HEK293 (cell line): ENCODE results near the gene COMP.

Experiments
- CTCF ChIA-PET: fragments of 350-600 bp; formaldehyde crosslinking; extraction: SDS; loops from one replicate; lab custom pipeline; 2021; ENCODE audit warnings: antibody characterized with exemption; lab: Yijun Ruan, JAX
- POLR2A ChIA-PET: fragments of 300-600 bp; formaldehyde crosslinking; extraction: SDS; loops from one replicate; lab custom pipeline; 2020; ENCODE audit warnings: antibody characterized with exemption, inconsistent platforms; lab: Yijun Ruan, JAX
- H3K27ac ChIP-seq: fragments of 200-500 bp; sonication (Bioruptor generic); 2 replicates; pipeline ENCODE4 v1.5.1; 2014; ENCODE audit warnings: low read depth, low read length, control low read depth, inconsistent platforms; ENCODE audit errors: extremely low read depth
- H3K36me3 ChIP-seq, 2 experiments: fragments of 200-500 bp in 1 of 2; sonication (Bioruptor generic) in 1 of 2; 1 replicate in 1 of 2; 2 replicates in 1 of 2; pipeline ENCODE4 v1.5.1; 2014 to 2017; ENCODE audit warnings: inconsistent platforms in 2 of 2, low read length in 2 of 2; ENCODE audit not compliant: control insufficient read depth in 2 of 2, insufficient read depth in 1 of 2
- H3K4me1 ChIP-seq: fragments of 200-500 bp; sonication (Bioruptor generic); 2 replicates; pipeline ENCODE4 v1.5.1; 2014; ENCODE audit warnings: mild to moderate bottlenecking, low read length, inconsistent platforms; ENCODE audit not compliant: control insufficient read depth, insufficient read depth
- H3K4me3 ChIP-seq: 2 replicates; pipeline ENCODE4 v1.5.1; 2011; ENCODE audit warnings: low read depth, mild to moderate bottlenecking, control low read depth, low read length, moderate library complexity
- H3K9me3 ChIP-seq: fragments of 200-500 bp; sonication (Bioruptor generic); 2 replicates; pipeline ENCODE4 v1.5.1; 2014; ENCODE audit warnings: low read depth, low read length, inconsistent platforms; ENCODE audit not compliant: control insufficient read depth, insufficient read depth
- GLIS1 ChIP-seq: fragments of 450-650 bp; formaldehyde crosslinking; IDR thresholded peaks from 2 replicates; pipeline ENCODE4 v1.5.1; 2016; ENCODE audit warnings: missing biosample characterization, missing genetic modification characterization
- KLF7 ChIP-seq: fragments of 450-650 bp; formaldehyde crosslinking; IDR thresholded peaks from 2 replicates; pipeline ENCODE4 v1.5.1; 2016; ENCODE audit warnings: missing biosample characterization, missing genetic modification characterization, borderline replicate concordance
- ZNF133 ChIP-seq: fragments of 450-650 bp; formaldehyde crosslinking; IDR thresholded peaks from 2 replicates; pipeline ENCODE4 v1.5.1; 2016; ENCODE audit warnings: missing biosample characterization, missing genetic modification characterization
- ZNF175 ChIP-seq: fragments of 450-650 bp; formaldehyde crosslinking; IDR thresholded peaks from 2 replicates; pipeline ENCODE4 v1.5.1; 2016; ENCODE audit warnings: missing biosample characterization, missing genetic modification characterization
- ZNF221 ChIP-seq: fragments of 450-650 bp; formaldehyde crosslinking; IDR thresholded peaks from 2 replicates; pipeline ENCODE4 v1.5.1; 2017; ENCODE audit warnings: missing biosample characterization, missing genetic modification characterization, borderline replicate concordance
- ZNF394 ChIP-seq: fragments of 450-650 bp; formaldehyde crosslinking; IDR thresholded peaks from 2 replicates; pipeline ENCODE4 v1.5.1; 2016; ENCODE audit warnings: missing biosample characterization, missing genetic modification characterization, mild to moderate bottlenecking, moderate library complexity, borderline replicate concordance
- ZNF555 ChIP-seq: fragments of 450-650 bp; formaldehyde crosslinking; conservative IDR thresholded peaks from 2 replicates; pipeline ENCODE4 v1.5.1; 2017; ENCODE audit warnings: missing biosample characterization, mild to moderate bottlenecking, missing genetic modification characterization, inconsistent platforms
- ZNF621 ChIP-seq: fragments of 450-650 bp; formaldehyde crosslinking; IDR thresholded peaks from 2 replicates; pipeline ENCODE4 v1.5.1; 2017; ENCODE audit warnings: missing biosample characterization, missing genetic modification characterization
- ZNF626 ChIP-seq: fragments of 450-650 bp; sonication (Bioruptor Pico); formaldehyde crosslinking; IDR thresholded peaks from 2 replicates; pipeline ENCODE4 v1.5.1; 2018; ENCODE audit warnings: missing biosample characterization, missing genetic modification characterization, inconsistent platforms
- ZNF629 ChIP-seq: fragments of 450-650 bp; formaldehyde crosslinking; IDR thresholded peaks from 2 replicates; pipeline ENCODE4 v1.5.1; 2017; ENCODE audit warnings: missing biosample characterization, missing genetic modification characterization
- ZNF768 ChIP-seq: fragments of 450-650 bp; formaldehyde crosslinking; IDR thresholded peaks from 2 replicates; pipeline ENCODE4 v1.5.1; 2018; ENCODE audit warnings: missing biosample characterization, mild to moderate bottlenecking, missing genetic modification characterization
- ZSCAN16 ChIP-seq: fragments of 450-650 bp; formaldehyde crosslinking; IDR thresholded peaks from 2 replicates; pipeline ENCODE4 v1.5.1; 2016; ENCODE audit warnings: missing biosample characterization, missing genetic modification characterization
- TF ChIP-seq, protein P1 (sequence below): fragments of 450-650 bp; formaldehyde crosslinking; IDR thresholded peaks from 2 replicates; pipeline ENCODE4 v1.5.1; 2016; ENCODE audit warnings: missing biosample characterization, missing genetic modification characterization
- TF ChIP-seq, protein P2 (sequence below): fragments of 450-650 bp; formaldehyde crosslinking; IDR thresholded peaks from 2 replicates; pipeline ENCODE4 v1.5.1; 2016; ENCODE audit warnings: missing biosample characterization, missing genetic modification characterization
- TF ChIP-seq, protein P3 (sequence below): fragments of 450-650 bp; formaldehyde crosslinking; IDR thresholded peaks from 2 replicates; pipeline ENCODE4 v1.5.1; 2016; ENCODE audit warnings: missing biosample characterization, missing genetic modification characterization, borderline replicate concordance

COMP gene

DNA sequence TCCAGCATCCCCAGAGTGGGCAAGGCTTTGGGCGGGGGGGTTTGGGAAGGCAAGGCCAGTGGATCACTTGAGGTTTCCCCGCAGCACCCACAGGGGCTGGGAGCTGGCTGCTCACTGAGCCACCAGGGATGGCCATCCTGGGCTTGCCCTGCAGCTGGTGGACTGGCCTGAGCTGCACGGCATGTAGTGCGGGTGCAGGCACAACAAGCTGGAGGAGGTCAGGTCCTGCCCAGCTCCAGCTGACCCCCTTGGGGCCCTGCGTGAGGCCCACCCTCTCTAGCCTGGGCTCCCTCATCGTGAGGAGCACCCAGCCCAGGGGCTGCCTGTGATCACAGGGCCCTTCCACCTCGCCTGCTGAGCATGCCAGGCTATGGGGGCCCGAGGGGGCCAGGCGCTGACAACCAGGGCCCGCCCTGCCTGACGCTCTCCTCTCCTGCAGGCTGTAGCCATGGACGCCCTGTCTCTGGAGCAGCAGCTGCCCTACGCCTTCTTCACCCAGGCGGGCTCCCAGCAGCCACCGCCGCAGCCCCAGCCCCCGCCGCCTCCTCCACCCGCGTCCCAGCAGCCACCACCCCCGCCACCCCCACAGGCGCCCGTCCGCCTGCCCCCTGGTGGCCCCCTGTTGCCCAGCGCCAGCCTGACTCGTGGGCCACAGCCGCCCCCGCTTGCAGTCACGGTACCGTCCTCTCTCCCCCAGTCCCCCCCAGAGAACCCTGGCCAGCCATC, 22.9 kb downstream of the COMP start:
- ChIA-PET CTCF (no interaction called here), POLR2A (interaction anchor here (0.5 kb wide), 1 partner anchor 28 kb away, joined by 6 read pairs; no protein-coding TSS in a partner anchor)
- Histone ChIP-seq H3K4me3 (no peak overlapping the region), H3K36me3 (no peaks in the 10 kb centered on the region; a peak in 1 of 3 replicates), H3K9me3 (no peaks in the 10 kb centered on the region), H3K4me1 (no peaks in the 10 kb centered on the region), H3K27ac (no peak overlapping the region)
- TF ChIP-seq ZNF555 (tag by site-specific recombination): no peak
- no peak for TF ChIP-seq ZNF221 (tag by site-specific recombination)
- TF ChIP-seq ZNF175 (tag by site-specific recombination): no peak
- TF ChIP-seq ZNF629 (tag by site-specific recombination): no peak
- TF ChIP-seq, protein P1, sequence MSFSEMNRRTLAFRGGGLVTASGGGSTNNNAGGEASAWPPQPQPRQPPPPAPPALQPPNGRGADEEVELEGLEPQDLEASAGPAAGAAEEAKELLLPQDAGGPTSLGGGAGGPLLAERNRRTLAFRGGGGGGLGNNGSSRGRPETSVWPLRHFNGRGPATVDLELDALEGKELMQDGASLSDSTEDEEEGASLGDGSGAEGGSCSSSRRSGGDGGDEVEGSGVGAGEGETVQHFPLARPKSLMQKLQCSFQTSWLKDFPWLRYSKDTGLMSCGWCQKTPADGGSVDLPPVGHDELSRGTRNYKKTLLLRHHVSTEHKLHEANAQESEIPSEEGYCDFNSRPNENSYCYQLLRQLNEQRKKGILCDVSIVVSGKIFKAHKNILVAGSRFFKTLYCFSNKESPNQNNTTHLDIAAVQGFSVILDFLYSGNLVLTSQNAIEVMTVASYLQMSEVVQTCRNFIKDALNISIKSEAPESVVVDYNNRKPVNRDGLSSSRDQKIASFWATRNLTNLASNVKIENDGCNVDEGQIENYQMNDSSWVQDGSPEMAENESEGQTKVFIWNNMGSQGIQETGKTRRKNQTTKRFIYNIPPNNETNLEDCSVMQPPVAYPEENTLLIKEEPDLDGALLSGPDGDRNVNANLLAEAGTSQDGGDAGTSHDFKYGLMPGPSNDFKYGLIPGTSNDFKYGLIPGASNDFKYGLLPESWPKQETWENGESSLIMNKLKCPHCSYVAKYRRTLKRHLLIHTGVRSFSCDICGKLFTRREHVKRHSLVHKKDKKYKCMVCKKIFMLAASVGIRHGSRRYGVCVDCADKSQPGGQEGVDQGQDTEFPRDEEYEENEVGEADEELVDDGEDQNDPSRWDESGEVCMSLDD (tag by site-specific recombination): no peak
- TF ChIP-seq ZSCAN16: no peak
- no peak for TF ChIP-seq ZNF394
- TF ChIP-seq, protein P2, sequence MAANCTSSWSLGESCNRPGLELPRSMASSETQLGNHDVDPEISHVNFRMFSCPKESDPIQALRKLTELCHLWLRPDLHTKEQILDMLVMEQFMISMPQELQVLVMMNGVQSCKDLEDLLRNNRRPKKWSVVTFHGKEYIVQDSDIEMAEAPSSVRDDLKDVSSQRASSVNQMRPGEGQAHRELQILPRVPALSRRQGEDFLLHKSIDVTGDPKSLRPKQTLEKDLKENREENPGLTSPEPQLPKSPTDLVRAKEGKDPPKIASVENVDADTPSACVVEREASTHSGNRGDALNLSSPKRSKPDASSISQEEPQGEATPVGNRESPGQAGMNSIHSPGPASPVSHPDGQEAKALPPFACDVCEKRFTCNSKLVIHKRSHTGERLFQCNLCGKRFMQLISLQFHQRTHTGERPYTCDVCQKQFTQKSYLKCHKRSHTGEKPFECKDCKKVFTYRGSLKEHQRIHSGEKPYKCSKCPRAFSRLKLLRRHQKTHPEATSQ (tag by site-specific recombination): no peak
- TF ChIP-seq ZNF626 (tag by site-specific recombination): no peak
- no peak for TF ChIP-seq ZNF621 (tag by site-specific recombination)

DNA sequence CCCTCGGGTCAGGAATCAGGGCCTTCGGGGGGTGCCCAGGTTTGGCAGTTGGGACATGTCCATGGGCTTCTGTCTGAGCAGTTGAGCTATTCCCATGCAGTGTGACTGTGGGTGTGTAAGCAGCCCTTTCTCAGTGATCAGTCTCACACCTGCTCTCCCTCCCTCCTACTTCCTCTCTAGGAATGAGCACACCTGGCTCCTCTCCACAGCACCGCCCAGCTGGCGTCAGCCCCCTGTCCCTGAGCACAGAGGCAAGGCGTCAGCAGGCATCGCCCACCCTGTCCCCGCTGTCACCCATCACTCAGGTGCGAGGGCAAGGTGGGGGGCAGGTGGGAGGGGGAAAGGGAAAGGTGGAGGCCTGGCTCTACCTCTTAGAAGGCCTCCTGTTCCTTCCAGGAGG, 25.9 kb downstream of the COMP start:
- peaks cover 5% of the 10 kb centered on the region; the same call in 1 of the 2 replicates for H3K4me1 ChIP-seq

DNA sequence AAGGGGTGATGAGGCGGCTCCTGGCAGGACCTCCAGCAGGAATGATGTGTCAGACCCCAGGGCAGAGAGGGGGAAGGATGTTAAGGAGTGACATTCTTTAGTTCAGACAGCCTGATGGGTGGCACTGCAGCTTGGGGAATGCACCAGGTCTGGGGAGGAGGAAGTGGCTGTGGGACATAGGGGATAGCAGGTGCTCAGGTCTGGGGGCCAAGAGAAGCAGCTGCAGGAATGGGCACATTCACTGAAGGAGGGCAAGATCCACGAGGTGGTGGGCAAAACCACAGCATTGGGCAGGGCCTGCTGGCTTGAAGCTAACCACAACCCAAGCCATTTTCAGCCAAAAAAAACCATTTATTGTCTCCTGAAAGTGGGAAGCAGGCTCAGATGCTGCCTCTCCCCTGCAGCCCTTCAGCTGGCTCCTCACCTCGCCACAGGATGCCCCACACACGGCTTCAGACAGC, 26.5 kb downstream of the COMP start:
- CTCF ChIA-PET: no interaction called here
- POLR2A ChIA-PET: interaction anchor here (0.6 kb wide), 1 partner anchor 111 kb away, joined by 3 read pairs; no protein-coding TSS in a partner anchor
- peaks cover 5% of the 10 kb centered on the region; the same call in 1 of the 2 replicates for H3K4me1 ChIP-seq
- H3K36me3 ChIP-seq: no peaks in the 10 kb centered on the region; a peak in 1 of 3 replicates
- H3K4me3 ChIP-seq: no peak overlapping the region
- no peaks in the 10 kb centered on the region for H3K9me3 ChIP-seq
- no peak for TF ChIP-seq GLIS1
- TF ChIP-seq KLF7 (tag by site-specific recombination): no peak
- TF ChIP-seq ZNF133 (tag by site-specific recombination): no peak
- TF ChIP-seq ZNF768 (tag by site-specific recombination): no peak
- TF ChIP-seq, all 188 proteins: peak for 0
- H3K27ac ChIP-seq: no peak overlapping the region

More for the DNA sequence above, 25.9 kb downstream of the COMP start:
- TF ChIP-seq, protein P3, sequence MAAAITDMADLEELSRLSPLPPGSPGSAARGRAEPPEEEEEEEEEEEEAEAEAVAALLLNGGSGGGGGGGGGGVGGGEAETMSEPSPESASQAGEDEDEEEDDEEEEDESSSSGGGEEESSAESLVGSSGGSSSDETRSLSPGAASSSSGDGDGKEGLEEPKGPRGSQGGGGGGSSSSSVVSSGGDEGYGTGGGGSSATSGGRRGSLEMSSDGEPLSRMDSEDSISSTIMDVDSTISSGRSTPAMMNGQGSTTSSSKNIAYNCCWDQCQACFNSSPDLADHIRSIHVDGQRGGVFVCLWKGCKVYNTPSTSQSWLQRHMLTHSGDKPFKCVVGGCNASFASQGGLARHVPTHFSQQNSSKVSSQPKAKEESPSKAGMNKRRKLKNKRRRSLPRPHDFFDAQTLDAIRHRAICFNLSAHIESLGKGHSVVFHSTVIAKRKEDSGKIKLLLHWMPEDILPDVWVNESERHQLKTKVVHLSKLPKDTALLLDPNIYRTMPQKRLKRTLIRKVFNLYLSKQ (tag by site-specific recombination): no peak
- H3K4me3 ChIP-seq: no peak overlapping the region
- CTCF ChIA-PET: interaction anchor here (0.6 to 0.7 kb wide), 2 partner anchors 63 to 102 kb away, joined by 3 read pairs; no protein-coding TSS in a partner anchor
- POLR2A ChIA-PET: no interaction called here
- no peaks in the 10 kb centered on the region for H3K9me3 ChIP-seq
- no peak overlapping the region for H3K27ac ChIP-seq
- H3K36me3 ChIP-seq: no peaks in the 10 kb centered on the region; a peak in 1 of 3 replicates
